Uterus (tissue), 2 donors: ENCODE results near the gene CFTR.

ENCODE experiments used
- CTCF ChIP-seq, 4 experiments: fragments of 200-600 bp in 2 of 4; fragments of 450-650 bp in 2 of 4; sonication (generic) in 2 of 4; IDR thresholded peaks; one replicate each; pipeline ENCODE4 v1.5.1; 2016 to 2019; ENCODE audit warnings: antibody characterized with exemption in 4 of 4, mild to moderate bottlenecking in 2 of 4, moderate library complexity in 1 of 4
- POLR2A ChIP-seq, 2 donors: fragments of 450-650 bp; IDR thresholded peaks; one replicate each; pipeline ENCODE4 v1.6.1; 2016; ENCODE audit warnings: antibody characterized with exemption in 2 of 2, mild to moderate bottlenecking in 1 of 2, moderate library complexity in 1 of 2

GRCh38 chr7:117459735-117460134 lies 20.1 kb upstream of the CFTR start:
- TF ChIP-seq POLR2A (IDR thresholded peaks at IDR 0.05) (no peak), CTCF (IDR thresholded peaks at IDR 0.05) (no peak)
